A549 (cell line): ENCODE measurements around the gene ERP29.

Source experiments
- CEBPB ChIP-seq, 2 experiments: fragments of >200 bp in 1 of 2; sonication (Bioruptor Twin) in 1 of 2; formaldehyde crosslinking in 1 of 2; IDR thresholded peaks; 2 replicates each; pipeline ENCODE4 v1.6.1; 2012 to 2016
- CTCF ChIP-seq: fragments of >200 bp; sonication (Bioruptor Twin); formaldehyde crosslinking; IDR thresholded peaks from 3 replicates; pipeline ENCODE4 v1.5.1; 2016
- POLR2A ChIP-seq: IDR thresholded peaks from 2 replicates; pipeline ENCODE4 v1.6.1; 2012; ENCODE audit warnings: mild to moderate bottlenecking, low read length
- RFX5 ChIP-seq: fragments of 450-650 bp; IDR thresholded peaks from 2 replicates; pipeline ENCODE4 v1.7.1; 2014; ENCODE audit warnings: antibody characterized with exemption, mild to moderate bottlenecking, moderate library complexity

GRCh38 chr12:112015938-112016337 is 2.7 kb downstream of the ERP29 start:
- TF ChIP-seq CTCF (no peak), POLR2A (no peak), CEBPB (IDR thresholded peaks at IDR 0.05) (no peak), RFX5 (no peak)
